Right renal cortex interstitium (tissue), 3 donors: Measurements from ENCODE around the gene ANKRD11. TPM values are rescaled to one million over a fixed set of nuclear protein-coding genes. Genes with fewer than 3 reads are reported as not detected.

ENCODE experiments used
- DNase-seq, 3 donors: peaks; one replicate each; pipeline ENCODE4 v3.0.0-alpha.2; 2013; ENCODE audit warnings: low read depth in 3 of 3, low spot score in 2 of 3
- polyA plus RNA-seq, 3 donors: library from polyadenylated mRNA; unstranded; fragments of 120-200 nt; gene quantifications; one replicate each; pipeline ENCODE4 v1.2.1, GENCODE V29; 2013; ENCODE audit not compliant: insufficient read length in 3 of 3

The ANKRD11 gene
- polyA plus RNA-seq, 3 donors = 84.3 to 86.5 (median 86.3) TPM

- DNase-seq = no peak
Measured at GRCh38 chr16:89357055-89357816, 133.1 kb downstream of the ANKRD11 start.

GRCh38 chr16:89355686-89356085, 134.7 kb downstream of the ANKRD11 start:
- DNase-seq = no peak

GRCh38 chr16:89355007-89355406, 135.4 kb downstream of the ANKRD11 start:
- no peak for DNase-seq

- no peak for DNase-seq
Measured at GRCh38 chr16:89354325-89354724, 136.0 kb downstream of the ANKRD11 start.

GRCh38 chr16:89352091-89352681, 138.2 kb downstream of the ANKRD11 start:
- DNase-seq = no peak

GRCh38 chr16:89351645-89352044, 138.7 kb downstream of the ANKRD11 start:
- no peak for DNase-seq

- no peak for DNase-seq
Measured at GRCh38 chr16:89350701-89351380, 139.5 kb downstream of the ANKRD11 start.

GRCh38 chr16:89349947-89350633, 140.3 kb downstream of the ANKRD11 start:
- no peak for DNase-seq

- no peak for DNase-seq
Measured at GRCh38 chr16:89347807-89348206, 142.6 kb downstream of the ANKRD11 start.

GRCh38 chr16:89346869-89347268, 143.5 kb downstream of the ANKRD11 start:
- DNase-seq = no peak

GRCh38 chr16:89345642-89346150, 144.7 kb downstream of the ANKRD11 start:
- no peak for DNase-seq

GRCh38 chr16:89344846-89345611, 145.3 kb downstream of the ANKRD11 start:
- no peak for DNase-seq

GRCh38 chr16:89344458-89344834, 145.9 kb downstream of the ANKRD11 start:
- DNase-seq = no peak

GRCh38 chr16:89343501-89344457, 146.6 kb downstream of the ANKRD11 start:
- no peak for DNase-seq

- no peak for DNase-seq
Measured at GRCh38 chr16:89341697-89342694, 148.4 kb downstream of the ANKRD11 start.

GRCh38 chr16:89341279-89341678, 149.1 kb downstream of the ANKRD11 start:
- DNase-seq = no peak

- DNase-seq = no peak
Measured at GRCh38 chr16:89338863-89339262, 151.5 kb downstream of the ANKRD11 start.

GRCh38 chr16:89337965-89338364, 152.4 kb downstream of the ANKRD11 start:
- DNase-seq = no peak
